OCI-LY1 (cell line): Measurements from ENCODE around the gene ITPRID1.

Experiments used
- H2AFZ ChIP-seq: fragments of 200-600 bp; sonication (generic), shearing (Covaris generic); 2 replicates; pipeline ENCODE4 v1.6.0; 2014; ENCODE audit warnings: antibody characterized with exemption, mild to moderate bottlenecking, low read length
- H3F3A ChIP-seq: fragments of 200-600 bp; sonication (generic), shearing (Covaris generic); 2 replicates; pipeline ENCODE4 v1.6.0; 2014; ENCODE audit warnings: mild to moderate bottlenecking, antibody characterized with exemption, low read length, moderate library complexity; ENCODE audit not compliant: insufficient read depth
- H3K27ac ChIP-seq: fragments of 200-600 bp; sonication (generic); 2 replicates; pipeline ENCODE4 v1.5.1; 2014; ENCODE audit warnings: low read length, mixed run types, mild to moderate bottlenecking, low read depth; ENCODE audit not compliant: poor library complexity, severe bottlenecking
- H3K27me3 ChIP-seq: fragments of 200-600 bp; sonication (generic); 2 replicates; pipeline ENCODE4 v1.6.0; 2014; ENCODE audit warnings: antibody characterized with exemption, mild to moderate bottlenecking, low read length, moderate library complexity; ENCODE audit not compliant: insufficient read depth
- H3K36me3 ChIP-seq: fragments of 200-600 bp; sonication (generic); 2 replicates; pipeline ENCODE4 v1.6.1; 2014; ENCODE audit warnings: mild to moderate bottlenecking, antibody characterized with exemption, low read length, moderate library complexity, mixed read lengths; ENCODE audit not compliant: insufficient read depth
- H3K4me1 ChIP-seq: fragments of 200-600 bp; sonication (generic); 2 replicates; pipeline ENCODE4 v1.5.1; 2014; ENCODE audit warnings: mild to moderate bottlenecking, low read length, moderate library complexity; ENCODE audit not compliant: insufficient read depth, severe bottlenecking
- H3K4me2 ChIP-seq: fragments of 200-600 bp; sonication (generic), shearing (Covaris generic); 2 replicates; pipeline ENCODE4 v1.6.1; 2014; ENCODE audit warnings: low read length
- H3K4me3 ChIP-seq: fragments of 200-600 bp; sonication (generic); 2 replicates; pipeline ENCODE4 v1.5.1; 2014; ENCODE audit warnings: low read length, low read depth, mild to moderate bottlenecking, mixed read lengths; ENCODE audit not compliant: poor library complexity, severe bottlenecking
- H3K79me2 ChIP-seq: fragments of 200-600 bp; shearing (Covaris generic); 2 replicates; pipeline ENCODE4 v1.6.1; 2016; ENCODE audit warnings: mixed run types, low read length, mixed read lengths; ENCODE audit not compliant: insufficient read depth
- H3K9ac ChIP-seq: fragments of 200-600 bp; sonication (generic), shearing (Covaris generic); 2 replicates; pipeline ENCODE4 v1.6.1; 2014; ENCODE audit warnings: mild to moderate bottlenecking, low read length, mixed read lengths
- H3K9me2 ChIP-seq: fragments of 200-600 bp; sonication (generic), shearing (Covaris generic); 2 replicates; pipeline ENCODE4 v1.6.1; 2014; ENCODE audit warnings: low read depth, mild to moderate bottlenecking, low read length, mixed read lengths
- H3K9me3 ChIP-seq: fragments of 200-600 bp; shearing (Covaris generic); 2 replicates; pipeline ENCODE4 v1.6.1; 2014; ENCODE audit warnings: low read length, mixed read lengths
- H4K20me1 ChIP-seq: fragments of 200-600 bp; sonication (generic), shearing (Covaris generic); 2 replicates; pipeline ENCODE4 v1.6.0; 2016; ENCODE audit warnings: mild to moderate bottlenecking, low read length; ENCODE audit not compliant: insufficient read depth
- EZH2 ChIP-seq: fragments of 200-600 bp; sonication (generic), shearing (Covaris generic); IDR thresholded peaks from 2 replicates; pipeline ENCODE4 v1.8.0; 2017; ENCODE audit warnings: borderline replicate concordance, mixed run types, mild to moderate bottlenecking, antibody characterized with exemption, low read length, moderate library complexity, mixed read lengths
- TF ChIP-seq, protein P1 (sequence below): fragments of 200-600 bp; sonication (generic), shearing (Covaris generic); IDR thresholded peaks from 2 replicates; pipeline ENCODE4 v1.5.1; 2017; ENCODE audit warnings: mild to moderate bottlenecking, antibody characterized with exemption, low read length, moderate library complexity, mixed read lengths

The ITPRID1 gene

DNA sequence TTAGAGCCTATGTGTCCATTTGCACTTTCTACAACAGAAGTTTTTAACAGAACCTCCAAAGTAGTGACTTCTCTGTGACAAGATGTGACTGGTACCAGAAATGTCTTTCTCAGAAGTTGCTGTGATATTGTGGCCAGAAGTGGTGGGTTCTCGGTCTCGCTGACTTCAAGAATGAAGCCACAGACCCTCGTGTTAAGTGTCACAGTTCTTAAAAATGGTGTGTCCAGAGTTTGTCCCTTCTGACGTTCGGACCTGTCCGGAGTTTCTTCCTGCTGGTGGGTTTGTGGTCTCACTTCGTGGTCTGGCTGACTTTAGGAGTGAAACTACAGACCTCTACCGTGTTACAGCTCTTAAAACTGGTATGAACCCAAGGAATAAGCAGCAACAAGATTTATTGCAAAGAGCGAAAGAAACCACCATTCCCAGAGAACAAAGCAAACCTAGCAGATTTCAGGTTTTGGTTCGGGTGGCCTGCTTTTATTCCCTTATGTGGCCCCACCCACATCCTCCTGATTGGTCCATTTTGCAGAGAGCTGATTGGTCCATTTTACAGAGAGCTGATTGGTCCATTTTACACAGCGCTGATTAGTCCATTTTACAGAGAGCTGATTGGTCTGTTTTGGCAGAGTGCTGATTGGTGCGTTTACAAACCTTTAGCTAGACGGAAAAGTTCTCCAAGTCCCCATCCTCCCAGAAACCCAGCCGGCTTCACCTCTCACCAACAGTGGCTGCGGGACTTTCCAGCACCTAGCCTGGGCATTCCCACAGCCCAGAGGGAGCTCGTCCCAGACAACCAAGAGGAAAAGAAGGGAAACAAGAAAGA lies 3.0 kb downstream of the ITPRID1 start:
- H3K9me2 ChIP-seq = no peaks in the 10 kb centered on the region
- H3F3A ChIP-seq = no peaks in the 10 kb centered on the region
- no peak overlapping the region for H2AFZ ChIP-seq
- no peaks in the 10 kb centered on the region for H4K20me1 ChIP-seq
- H3K27me3 ChIP-seq = no peaks in the 10 kb centered on the region
- H3K4me3 ChIP-seq = no peak overlapping the region
- TF ChIP-seq, protein P1, sequence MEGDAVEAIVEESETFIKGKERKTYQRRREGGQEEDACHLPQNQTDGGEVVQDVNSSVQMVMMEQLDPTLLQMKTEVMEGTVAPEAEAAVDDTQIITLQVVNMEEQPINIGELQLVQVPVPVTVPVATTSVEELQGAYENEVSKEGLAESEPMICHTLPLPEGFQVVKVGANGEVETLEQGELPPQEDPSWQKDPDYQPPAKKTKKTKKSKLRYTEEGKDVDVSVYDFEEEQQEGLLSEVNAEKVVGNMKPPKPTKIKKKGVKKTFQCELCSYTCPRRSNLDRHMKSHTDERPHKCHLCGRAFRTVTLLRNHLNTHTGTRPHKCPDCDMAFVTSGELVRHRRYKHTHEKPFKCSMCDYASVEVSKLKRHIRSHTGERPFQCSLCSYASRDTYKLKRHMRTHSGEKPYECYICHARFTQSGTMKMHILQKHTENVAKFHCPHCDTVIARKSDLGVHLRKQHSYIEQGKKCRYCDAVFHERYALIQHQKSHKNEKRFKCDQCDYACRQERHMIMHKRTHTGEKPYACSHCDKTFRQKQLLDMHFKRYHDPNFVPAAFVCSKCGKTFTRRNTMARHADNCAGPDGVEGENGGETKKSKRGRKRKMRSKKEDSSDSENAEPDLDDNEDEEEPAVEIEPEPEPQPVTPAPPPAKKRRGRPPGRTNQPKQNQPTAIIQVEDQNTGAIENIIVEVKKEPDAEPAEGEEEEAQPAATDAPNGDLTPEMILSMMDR = no peak
- TF ChIP-seq EZH2 = no peak
- H3K9me3 ChIP-seq = no peaks in the 10 kb centered on the region
- no peaks in the 10 kb centered on the region for H3K4me1 ChIP-seq
- H3K4me2 ChIP-seq = no peak overlapping the region
- no peaks in the 10 kb centered on the region for H3K36me3 ChIP-seq
- H3K27ac ChIP-seq = no peak overlapping the region
- H3K9ac ChIP-seq = no peak overlapping the region
- H3K79me2 ChIP-seq = no peaks in the 10 kb centered on the region

DNA sequence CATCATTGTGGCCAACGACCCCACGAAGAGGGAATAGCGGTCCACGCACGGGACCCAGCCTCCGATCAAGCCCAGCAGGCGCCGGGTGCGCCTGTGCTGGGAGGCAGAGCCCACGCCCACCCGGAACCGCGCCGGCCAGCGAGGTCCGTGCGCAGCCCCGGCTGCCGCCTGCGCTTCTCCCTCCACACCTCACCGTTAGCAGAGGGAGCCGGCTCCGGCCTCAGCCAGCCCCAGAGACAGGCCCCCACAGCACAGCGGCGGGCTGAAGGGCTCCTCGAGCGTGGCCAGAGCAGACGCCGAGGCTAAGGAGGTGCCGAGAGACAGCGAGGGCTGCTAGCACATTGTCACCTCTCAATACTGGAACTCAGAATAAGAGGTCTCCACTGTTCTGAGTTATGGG lies 3.6 kb downstream of the ITPRID1 start:
- no peaks in the 10 kb centered on the region for H3F3A ChIP-seq
- no peak overlapping the region for H3K27ac ChIP-seq
- H3K4me2 ChIP-seq = no peak overlapping the region

DNA sequence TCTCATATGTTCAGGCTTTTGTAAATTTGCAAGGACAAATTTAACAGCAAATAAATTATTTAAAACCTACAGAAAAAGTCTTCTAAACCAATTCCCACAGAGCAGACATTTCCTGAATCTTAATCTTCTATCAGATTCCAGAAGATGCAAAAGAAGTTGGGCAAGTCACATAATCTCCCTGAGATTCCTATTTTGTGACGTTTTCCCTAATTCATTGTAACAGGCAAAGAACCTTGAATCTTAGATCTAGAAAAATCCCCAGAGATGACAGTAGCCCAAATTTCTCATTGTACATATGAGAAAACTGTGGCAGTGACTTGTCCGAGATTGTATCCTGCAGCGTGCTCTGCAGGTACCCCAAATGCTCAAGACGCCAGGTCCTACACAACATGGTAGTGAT lies 4.9 kb downstream of the ITPRID1 start:
- H3K79me2 ChIP-seq = no peaks in the 10 kb centered on the region
- TF ChIP-seq EZH2 = no peak
- TF ChIP-seq, protein P1 = no peak
- no peaks in the 10 kb centered on the region for H3K27me3 ChIP-seq
- no peak overlapping the region for H2AFZ ChIP-seq
- no peak overlapping the region for H3K9ac ChIP-seq
- no peaks in the 10 kb centered on the region for H3K36me3 ChIP-seq
- H3F3A ChIP-seq = no peaks in the 10 kb centered on the region
- H3K4me1 ChIP-seq = no peaks in the 10 kb centered on the region
- no peaks in the 10 kb centered on the region for H4K20me1 ChIP-seq
- no peak overlapping the region for H3K4me2 ChIP-seq
- H3K9me3 ChIP-seq = no peaks in the 10 kb centered on the region
- H3K4me3 ChIP-seq = no peak overlapping the region
- no peaks in the 10 kb centered on the region for H3K9me2 ChIP-seq
- no peak overlapping the region for H3K27ac ChIP-seq

More for the DNA sequence above, 3.6 kb downstream of the ITPRID1 start:
- Histone ChIP-seq H4K20me1 (no peaks in the 10 kb centered on the region), H3K79me2 (no peaks in the 10 kb centered on the region), H3K9me2 (no peaks in the 10 kb centered on the region), H3K4me1 (no peaks in the 10 kb centered on the region), H3K4me3 (no peak overlapping the region), H2AFZ (no peak overlapping the region), H3K9me3 (no peaks in the 10 kb centered on the region), H3K27me3 (no peaks in the 10 kb centered on the region), H3K36me3 (no peaks in the 10 kb centered on the region), H3K9ac (no peak overlapping the region)
- TF ChIP-seq, protein P1 = no peak
- TF ChIP-seq EZH2 = no peak
